Kidney epithelial cell (primary cell): ENCODE data around the gene CLSTN2. TPM values are rescaled to one million over a fixed set of nuclear protein-coding genes. Genes with fewer than 3 reads are reported as not detected.

Experiments used
- DNase-seq: peaks from one replicate; pipeline ENCODE4 v3.0.0-alpha.2; 2010; ENCODE audit warnings: low read depth
- H3K27me3 ChIP-seq: 2 replicates; pipeline ENCODE4 v1.6.0; 2011; ENCODE audit warnings: low read length; ENCODE audit not compliant: control insufficient read depth, insufficient read depth
- H3K36me3 ChIP-seq: 2 replicates; pipeline ENCODE4 v1.5.1; 2011; ENCODE audit warnings: low read length; ENCODE audit not compliant: control insufficient read depth, insufficient read depth
- H3K4me3 ChIP-seq: 2 replicates; pipeline ENCODE4 v1.5.1; 2011; ENCODE audit warnings: low read depth, mild to moderate bottlenecking, control low read depth, low read length
- total RNA-seq: library from RNA; depleted of rRNA; stranded (reverse); fragments of >200 nt; gene quantifications from 2 replicates; pipeline ENCODE4 v1.2.3, GENCODE V29; 2015
- TF ChIP-seq, protein P1 (sequence below): IDR thresholded peaks from 2 replicates; pipeline ENCODE4 v1.5.1; 2011; ENCODE audit warnings: mild to moderate bottlenecking, moderate library complexity, low read length, control low read depth, inconsistent platforms; ENCODE audit not compliant: insufficient read depth, poor library complexity, severe bottlenecking

CLSTN2 gene
- total RNA-seq, 1 donor from 2014 or later: 10.9 TPM

DNA sequence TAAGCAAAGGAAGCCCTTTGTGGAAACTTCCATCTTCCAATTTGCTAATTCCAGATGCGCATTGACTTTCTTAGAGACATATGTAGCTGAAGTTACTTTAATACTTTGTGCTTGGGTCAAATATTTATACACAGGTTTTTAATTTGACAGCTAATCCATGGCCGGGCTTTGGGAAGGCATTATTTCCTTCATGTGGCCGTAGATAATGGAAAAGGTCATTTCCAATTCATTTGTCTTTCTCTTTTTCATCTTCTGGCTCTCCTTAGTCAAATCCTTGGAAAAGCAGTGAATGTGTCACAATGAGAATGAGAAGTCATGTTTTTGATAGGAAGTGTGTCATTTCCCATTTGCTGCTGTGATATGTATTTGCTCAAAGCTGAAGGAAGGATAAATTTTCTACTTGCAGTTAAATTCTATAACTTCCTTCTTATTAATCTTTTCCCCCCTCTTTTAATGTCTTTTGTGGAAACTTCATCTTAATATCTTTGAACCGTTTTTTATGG lies 323.3 kb downstream of the CLSTN2 start:
- Histone ChIP-seq H3K36me3 (no peaks in the 10 kb centered on the region), H3K4me3 (no peak overlapping the region), H3K27me3 (no peaks in the 10 kb centered on the region)
- DNase-seq: no peak
- TF ChIP-seq, protein P1, sequence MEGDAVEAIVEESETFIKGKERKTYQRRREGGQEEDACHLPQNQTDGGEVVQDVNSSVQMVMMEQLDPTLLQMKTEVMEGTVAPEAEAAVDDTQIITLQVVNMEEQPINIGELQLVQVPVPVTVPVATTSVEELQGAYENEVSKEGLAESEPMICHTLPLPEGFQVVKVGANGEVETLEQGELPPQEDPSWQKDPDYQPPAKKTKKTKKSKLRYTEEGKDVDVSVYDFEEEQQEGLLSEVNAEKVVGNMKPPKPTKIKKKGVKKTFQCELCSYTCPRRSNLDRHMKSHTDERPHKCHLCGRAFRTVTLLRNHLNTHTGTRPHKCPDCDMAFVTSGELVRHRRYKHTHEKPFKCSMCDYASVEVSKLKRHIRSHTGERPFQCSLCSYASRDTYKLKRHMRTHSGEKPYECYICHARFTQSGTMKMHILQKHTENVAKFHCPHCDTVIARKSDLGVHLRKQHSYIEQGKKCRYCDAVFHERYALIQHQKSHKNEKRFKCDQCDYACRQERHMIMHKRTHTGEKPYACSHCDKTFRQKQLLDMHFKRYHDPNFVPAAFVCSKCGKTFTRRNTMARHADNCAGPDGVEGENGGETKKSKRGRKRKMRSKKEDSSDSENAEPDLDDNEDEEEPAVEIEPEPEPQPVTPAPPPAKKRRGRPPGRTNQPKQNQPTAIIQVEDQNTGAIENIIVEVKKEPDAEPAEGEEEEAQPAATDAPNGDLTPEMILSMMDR: no peak

DNA sequence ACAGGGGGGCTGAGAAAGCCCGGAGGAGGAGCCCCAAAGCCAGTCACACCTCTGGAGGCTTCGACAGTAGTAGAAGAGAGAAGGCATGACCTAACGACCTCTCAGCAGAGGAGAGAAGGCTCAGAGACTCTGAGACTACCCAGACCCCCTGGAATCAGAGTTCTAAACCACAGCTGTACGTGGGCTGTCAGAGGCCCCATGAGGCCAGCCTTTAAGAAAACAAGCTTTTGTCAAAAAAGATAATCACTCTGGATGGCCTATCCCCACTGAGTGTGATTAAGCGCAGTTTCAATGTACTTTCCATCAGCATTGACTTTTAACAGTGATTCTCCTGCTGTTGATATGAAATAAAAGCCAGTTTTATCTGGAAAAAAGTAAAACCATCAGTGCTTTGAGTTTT lies 330.3 kb downstream of the CLSTN2 start:
- H3K27me3 ChIP-seq: no peaks in the 10 kb centered on the region
- no peaks in the 10 kb centered on the region for H3K36me3 ChIP-seq
- H3K4me3 ChIP-seq: no peak overlapping the region
- TF ChIP-seq, protein P1: no peak
- DNase-seq: no peak

DNA sequence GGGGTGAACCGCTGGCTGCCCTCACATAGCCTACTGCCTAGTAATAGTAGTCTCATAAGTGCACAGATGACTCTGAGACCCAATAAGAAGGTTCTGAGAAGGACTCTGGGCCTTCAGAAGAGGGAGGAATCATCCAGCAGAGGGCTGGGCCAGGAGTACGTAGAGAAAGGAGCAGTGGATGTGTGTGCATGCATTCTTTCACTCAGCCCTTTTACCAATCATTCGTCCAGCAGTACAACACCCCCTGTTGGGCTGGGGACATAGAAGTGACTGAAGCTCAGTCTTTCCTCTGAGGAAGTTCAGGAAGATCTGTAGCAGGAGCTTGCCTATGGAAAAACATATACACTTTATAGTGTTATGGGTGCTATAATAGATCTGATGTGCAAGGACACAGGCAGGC lies 333.1 kb downstream of the CLSTN2 start:
- H3K4me3 ChIP-seq: no peak overlapping the region
- TF ChIP-seq, protein P1: no peak
- DNase-seq: no peak

DNA sequence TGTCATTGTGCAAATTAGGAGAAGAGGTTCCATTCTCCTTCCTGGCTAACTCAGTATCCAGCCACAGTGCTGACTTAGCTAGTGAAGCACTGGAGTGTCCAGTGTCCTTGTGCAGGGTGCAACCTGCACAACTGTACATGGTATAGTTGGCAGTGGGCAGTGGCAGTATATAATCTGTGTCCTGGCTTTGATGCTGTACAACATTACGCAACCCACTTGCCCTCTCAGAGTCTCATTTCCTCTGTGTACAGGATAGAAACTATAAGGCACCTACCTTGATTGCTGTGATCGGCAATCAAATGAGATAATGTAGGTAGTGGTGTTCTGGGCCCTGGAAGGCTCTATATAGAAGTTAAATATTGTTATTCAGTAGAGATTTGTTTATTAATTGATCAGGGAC lies 333.6 kb downstream of the CLSTN2 start:
- TF ChIP-seq, protein P1: no peak
- no peak overlapping the region for H3K4me3 ChIP-seq
- DNase-seq: no peak
- H3K36me3 ChIP-seq: no peaks in the 10 kb centered on the region
- H3K27me3 ChIP-seq: no peaks in the 10 kb centered on the region

More for the DNA sequence above, 333.1 kb downstream of the CLSTN2 start:
- H3K36me3 ChIP-seq: no peaks in the 10 kb centered on the region
- no peaks in the 10 kb centered on the region for H3K27me3 ChIP-seq

DNA sequence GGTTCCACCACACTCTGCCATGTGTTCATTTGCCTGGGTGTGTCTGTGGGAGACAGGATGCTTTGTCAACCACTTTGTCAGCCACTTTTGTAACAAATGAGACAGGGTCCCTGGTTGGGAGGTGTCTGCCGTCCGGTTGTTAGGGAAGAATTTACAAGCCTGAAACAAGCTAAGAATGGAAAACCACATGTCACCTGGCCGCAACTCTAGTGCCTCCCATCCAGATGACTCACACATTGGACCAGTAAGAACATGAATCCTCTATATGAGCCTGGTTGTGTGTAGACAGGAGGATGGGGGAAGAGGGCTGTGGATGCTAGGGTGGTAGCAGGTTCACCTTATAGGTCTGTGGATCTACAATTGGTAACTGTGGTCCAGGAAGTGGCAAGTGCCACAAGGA lies 335.3 kb downstream of the CLSTN2 start:
- no peak overlapping the region for H3K4me3 ChIP-seq
- no peaks in the 10 kb centered on the region for H3K36me3 ChIP-seq
- TF ChIP-seq, protein P1: no peak
- H3K27me3 ChIP-seq: no peaks in the 10 kb centered on the region
- no peak for DNase-seq

DNA sequence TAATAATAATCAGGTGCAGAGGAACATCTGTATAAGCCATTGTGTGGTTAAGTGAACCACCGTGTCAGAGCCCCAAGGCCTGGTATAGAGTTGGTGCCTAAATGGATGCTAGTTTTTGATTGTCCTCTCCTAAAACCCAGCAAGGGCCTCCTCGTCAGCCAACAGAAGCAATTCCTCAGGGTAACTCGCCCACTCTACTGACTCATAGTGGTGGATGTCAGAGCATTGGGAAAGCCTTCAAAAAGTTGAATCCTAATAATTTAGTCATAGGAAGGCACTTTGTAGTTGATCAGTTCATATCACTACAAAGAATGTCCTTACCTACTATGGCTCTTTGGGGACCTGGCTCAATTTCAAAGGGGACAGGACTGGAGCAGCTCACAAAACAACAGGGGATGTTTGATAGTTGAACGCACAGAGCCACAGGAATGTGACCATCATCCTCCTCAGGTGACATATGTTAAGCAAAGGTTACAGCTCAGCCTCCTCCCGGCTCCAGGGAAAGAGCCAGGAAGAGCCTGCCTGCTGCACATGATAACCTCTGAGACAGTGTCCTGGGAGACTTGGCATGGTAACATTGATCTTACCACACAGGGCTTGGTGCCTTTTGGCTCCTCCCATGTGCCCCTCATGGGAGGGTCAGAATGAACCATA lies 338.7 kb downstream of the CLSTN2 start:
- no peak for DNase-seq
- Histone ChIP-seq H3K27me3 (no peaks in the 10 kb centered on the region), H3K4me3 (no peak overlapping the region), H3K36me3 (no peaks in the 10 kb centered on the region)
- TF ChIP-seq, protein P1: no peak
